GM12873 (cell line): ENCODE measurements around the gene DST.

Source experiments
- TF ChIP-seq, protein P1 (sequence below): IDR thresholded peaks from 2 replicates; pipeline ENCODE4 v1.5.1; 2012; ENCODE audit warnings: low read depth, mild to moderate bottlenecking, moderate library complexity, low read length, control low read depth; ENCODE audit not compliant: insufficient read depth; ENCODE audit errors: missing control alignments

The DST gene

DNA sequence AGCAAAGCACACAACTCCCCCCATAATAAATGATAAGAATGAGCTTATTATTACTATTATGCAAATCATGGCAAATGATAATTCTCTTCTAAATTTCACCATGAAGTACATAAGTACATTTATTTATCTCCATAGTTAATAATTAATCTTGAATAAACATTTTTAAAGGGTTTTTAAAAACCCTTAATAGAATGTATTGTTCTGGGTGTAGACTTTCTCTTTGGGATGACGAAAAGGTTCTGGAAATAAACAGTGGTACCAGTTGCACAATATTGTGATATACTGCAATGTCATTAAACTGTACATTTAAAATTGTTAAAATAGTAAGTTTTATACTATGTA is 18.0 kb downstream of the DST start:
- TF ChIP-seq, protein P1, sequence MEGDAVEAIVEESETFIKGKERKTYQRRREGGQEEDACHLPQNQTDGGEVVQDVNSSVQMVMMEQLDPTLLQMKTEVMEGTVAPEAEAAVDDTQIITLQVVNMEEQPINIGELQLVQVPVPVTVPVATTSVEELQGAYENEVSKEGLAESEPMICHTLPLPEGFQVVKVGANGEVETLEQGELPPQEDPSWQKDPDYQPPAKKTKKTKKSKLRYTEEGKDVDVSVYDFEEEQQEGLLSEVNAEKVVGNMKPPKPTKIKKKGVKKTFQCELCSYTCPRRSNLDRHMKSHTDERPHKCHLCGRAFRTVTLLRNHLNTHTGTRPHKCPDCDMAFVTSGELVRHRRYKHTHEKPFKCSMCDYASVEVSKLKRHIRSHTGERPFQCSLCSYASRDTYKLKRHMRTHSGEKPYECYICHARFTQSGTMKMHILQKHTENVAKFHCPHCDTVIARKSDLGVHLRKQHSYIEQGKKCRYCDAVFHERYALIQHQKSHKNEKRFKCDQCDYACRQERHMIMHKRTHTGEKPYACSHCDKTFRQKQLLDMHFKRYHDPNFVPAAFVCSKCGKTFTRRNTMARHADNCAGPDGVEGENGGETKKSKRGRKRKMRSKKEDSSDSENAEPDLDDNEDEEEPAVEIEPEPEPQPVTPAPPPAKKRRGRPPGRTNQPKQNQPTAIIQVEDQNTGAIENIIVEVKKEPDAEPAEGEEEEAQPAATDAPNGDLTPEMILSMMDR, result no peak

DNA sequence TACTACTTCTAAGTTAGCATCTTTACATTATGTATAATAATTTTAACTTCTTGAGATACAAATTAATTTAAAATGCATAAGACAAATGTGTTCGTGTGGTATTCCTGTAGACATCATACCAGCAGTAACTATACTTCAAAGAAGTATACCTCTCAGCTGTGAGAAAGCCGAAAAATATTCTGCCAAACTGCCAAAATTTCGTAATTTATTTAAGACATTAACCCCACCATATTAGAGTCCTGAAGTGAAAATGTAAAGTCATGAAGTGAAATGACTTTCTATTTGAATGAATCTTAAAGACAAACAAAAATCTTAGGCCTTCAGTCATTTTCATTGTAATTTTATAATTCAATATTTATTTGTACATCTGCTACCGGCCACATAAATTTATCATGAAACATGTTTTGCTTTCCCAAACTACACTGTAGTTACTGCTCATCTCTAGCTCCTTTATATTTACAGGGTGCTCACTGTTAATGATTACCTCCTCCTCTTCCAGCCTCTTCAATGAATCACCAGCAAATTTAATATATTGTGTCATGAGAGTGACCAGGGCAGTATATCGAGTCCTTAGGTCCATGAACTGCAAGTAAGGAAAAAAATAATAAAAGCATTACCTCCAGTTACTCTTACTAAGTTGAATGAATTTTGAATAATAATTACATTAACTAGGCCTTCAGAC is 18.5 kb downstream of the DST start:
- TF ChIP-seq, protein P1, result no peak

DNA sequence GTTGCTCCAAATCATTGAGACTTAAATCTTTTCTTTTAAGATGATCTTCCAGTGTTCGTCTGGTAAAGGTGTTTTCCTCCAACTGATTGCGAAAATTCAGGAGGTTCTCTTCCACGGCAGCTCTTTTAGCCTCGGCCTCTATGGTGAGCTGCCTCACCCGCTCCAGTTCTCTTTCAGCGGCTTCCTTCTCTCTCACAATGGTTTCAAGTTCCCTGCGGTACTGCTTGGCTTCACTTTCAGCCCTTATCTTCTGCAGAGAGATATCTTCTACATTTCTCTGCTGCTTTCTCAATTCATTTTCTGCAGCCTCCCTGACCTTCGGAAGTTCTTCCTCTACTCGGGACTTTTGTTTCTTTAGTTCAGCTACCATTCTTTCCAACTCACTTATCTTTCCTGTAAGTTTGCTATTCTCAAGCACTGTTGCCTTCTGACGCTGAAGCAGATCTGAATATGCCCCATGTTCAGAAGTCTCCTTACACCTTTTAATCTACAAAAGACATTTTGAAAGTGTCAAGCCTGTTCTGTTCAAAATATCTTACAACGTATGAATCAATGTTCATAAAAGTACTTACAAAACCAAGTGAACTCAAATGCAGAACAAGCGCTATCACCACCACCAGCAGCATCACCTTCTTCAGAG is 22.3 kb downstream of the DST start:
- TF ChIP-seq, protein P1, result no peak

DNA sequence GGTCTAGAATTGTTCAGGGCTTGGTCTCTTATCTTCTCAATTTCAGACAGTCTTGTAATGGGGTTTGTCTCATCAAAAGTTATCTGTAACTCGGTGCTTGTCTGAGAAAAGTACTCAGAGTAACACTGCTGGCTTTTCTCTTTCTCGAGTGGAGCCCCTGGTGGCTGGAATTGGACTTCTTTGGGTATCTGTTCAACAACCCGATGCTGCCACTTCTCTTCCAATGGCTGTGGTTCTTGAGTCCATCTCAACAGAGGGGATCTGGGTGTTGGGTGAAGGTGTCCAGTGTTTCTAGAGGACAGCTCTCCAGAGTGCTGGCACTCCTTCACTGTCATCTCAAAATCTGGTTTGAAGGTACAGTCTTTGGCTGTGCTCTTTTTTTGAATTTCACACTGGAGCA is 24.6 kb downstream of the DST start:
- TF ChIP-seq, protein P1, result peak; percentile 33

DNA sequence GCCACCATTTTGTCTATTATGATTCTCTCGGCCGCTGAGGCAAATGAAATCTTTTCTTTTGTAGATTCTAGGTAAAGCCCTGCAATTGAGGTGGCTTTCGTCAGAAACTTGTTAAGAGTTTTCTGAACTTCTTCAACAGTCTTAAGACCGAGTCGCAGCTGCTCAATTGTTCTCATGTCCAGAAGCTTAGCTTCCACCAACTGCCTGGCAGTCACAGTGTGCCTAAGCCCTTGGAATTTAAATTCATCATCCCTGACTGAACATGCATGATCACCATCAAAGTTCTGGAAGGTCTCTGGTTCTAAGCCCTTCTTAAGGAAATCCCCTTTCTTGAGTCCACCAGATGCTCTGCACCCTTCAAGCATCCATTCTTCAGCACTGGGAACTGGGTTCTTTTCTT is 25.7 kb downstream of the DST start:
- TF ChIP-seq, protein P1, result no peak

DNA sequence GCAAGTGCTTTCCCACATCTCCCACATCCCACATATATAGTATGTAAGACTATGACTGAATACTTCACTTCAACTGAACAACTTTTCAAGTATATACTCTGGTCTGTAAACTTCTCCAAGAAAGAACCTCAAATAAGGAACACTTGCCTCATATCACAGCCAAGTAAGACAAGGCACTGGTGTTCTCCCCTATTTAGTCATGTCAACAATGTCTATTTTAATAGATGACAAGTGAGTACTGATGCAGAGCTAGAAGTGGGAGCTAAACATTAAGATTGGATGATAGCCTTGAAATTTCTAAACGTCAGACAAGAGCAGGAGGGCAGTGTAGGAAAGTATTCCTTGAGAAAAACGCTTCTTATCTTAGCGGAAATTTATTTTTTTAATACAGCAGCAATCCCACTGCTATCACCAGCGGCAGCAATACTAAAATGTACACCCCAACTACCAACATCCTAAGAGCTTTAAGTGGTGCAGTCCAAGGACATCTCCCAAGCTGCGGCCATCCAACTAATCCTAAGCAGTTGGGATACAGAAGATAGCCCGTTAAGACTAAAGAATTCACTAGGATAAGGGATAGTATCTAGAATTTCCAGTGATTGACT is 29.3 kb downstream of the DST start:
- TF ChIP-seq, protein P1, result no peak

DNA sequence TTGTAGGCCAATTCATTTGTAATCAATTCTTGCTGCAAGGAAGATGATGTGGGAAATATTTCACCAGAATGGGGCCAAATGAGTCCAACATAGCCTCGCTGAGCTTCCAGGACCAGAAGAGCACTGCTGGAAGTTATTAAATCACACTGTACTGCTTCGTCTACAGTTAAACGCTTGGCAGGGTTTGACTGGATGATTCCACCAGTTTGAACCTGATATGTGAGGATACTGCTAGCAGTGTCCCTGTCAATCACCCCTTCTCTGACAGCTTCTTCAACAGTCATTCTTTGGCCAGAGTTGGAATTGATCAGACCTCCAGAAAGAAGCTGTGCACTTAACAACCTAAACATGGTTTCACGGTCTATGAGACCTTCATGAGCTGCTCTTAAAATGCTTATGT is 34.4 kb downstream of the DST start:
- TF ChIP-seq, protein P1, result no peak
